Measurements from ENCODE around the gene RAB9B. TPM values are rescaled to one million over a fixed set of nuclear protein-coding genes. Genes with fewer than 3 reads are reported as not detected.

RAB9B gene
- polyA plus RNA-seq, 3 donors, result 0.01 to 0.08 TPM; not detected in 1

- H3K4me1 ChIP-seq (ENCODE audit: control insufficient read depth in 1 of 2, insufficient read depth in 2 of 2, low read length in 2 of 2), result peaks cover 0 to 3% of the 10 kb centered on the region in 2 donors
- no peak overlapping the region for H2AFZ ChIP-seq (ENCODE audit: insufficient read depth, low read depth, low read length, poor library complexity, severe bottlenecking)
- intact Hi-C loops (cut with micrococcal nuclease), result no loop called here
- Mint-ChIP-seq H3K9me3 (no peaks in the 10 kb centered on the region), H3K27me3 (ENCODE audit: low read depth in 3 of 3) (peaks cover 0 to 3% (median 1%) of the 10 kb centered on the region in 3 donors), H3K4me1 (peaks cover 9% of the 10 kb centered on the region), H3K36me3 (no peaks in the 10 kb centered on the region), H3K27ac (no peak overlapping the region), H3K4me3 (no peak overlapping the region)
- H3K27ac ChIP-seq (ENCODE audit: low read depth in 1 of 2, low read length in 2 of 2), result no peak overlapping the region
- no peak overlapping the region for H3K4me2 ChIP-seq (replicated peaks; ENCODE audit: extremely low read depth, low read length, poor library complexity, severe bottlenecking)
- no peaks in the 10 kb centered on the region for H3K27me3 ChIP-seq (ENCODE audit: control insufficient read depth in 2 of 2, insufficient read depth in 2 of 2, low read length in 2 of 2)
- no peaks in the 10 kb centered on the region for H3K9me3 ChIP-seq (replicated peaks in 1 of 2; ENCODE audit: control insufficient read depth in 1 of 2, insufficient read depth in 1 of 2, low read length in 2 of 2)
- no peaks in the 10 kb centered on the region for H4K20me1 ChIP-seq (ENCODE audit: insufficient read depth, low read length)
- H3K79me2 ChIP-seq (ENCODE audit: insufficient read depth, low read length), result no peaks in the 10 kb centered on the region
- no peak for TF ChIP-seq CTCF (IDR thresholded peaks at IDR 0.05)
- no peak for DNase-seq
- H3K9ac ChIP-seq (ENCODE audit: insufficient read depth, low read length, poor library complexity, severe bottlenecking), result no peak overlapping the region
- no peak overlapping the region for H3K4me3 ChIP-seq (replicated peaks in 1 of 3; ENCODE audit: low read depth in 2 of 3, low read length in 3 of 3)
- WGBS (ENCODE audit: insufficient coverage), result no CpG with 5 or more reads among the region's 2 CpGs
- H3K36me3 ChIP-seq (replicated peaks in 1 of 2; ENCODE audit: control insufficient read depth in 1 of 2, insufficient read depth in 2 of 2, low read length in 2 of 2), result no peaks in the 10 kb centered on the region
Measured at GRCh38 chrX:103791826-103792485, 40.1 kb downstream of the RAB9B start.

- no peak for TF ChIP-seq CTCF (IDR thresholded peaks at IDR 0.05)
- Histone ChIP-seq H3K27me3 (ENCODE audit: control insufficient read depth in 2 of 2, insufficient read depth in 2 of 2, low read length in 2 of 2) (no peaks in the 10 kb centered on the region), H3K4me1 (ENCODE audit: control insufficient read depth in 1 of 2, insufficient read depth in 2 of 2, low read length in 2 of 2) (peaks cover 0 to 3% of the 10 kb centered on the region in 2 donors), H3K4me3 (replicated peaks in 1 of 3; ENCODE audit: low read depth in 2 of 3, low read length in 3 of 3) (no peak overlapping the region), H3K4me2 (replicated peaks; ENCODE audit: extremely low read depth, low read length, poor library complexity, severe bottlenecking) (no peak overlapping the region), H3K36me3 (replicated peaks in 1 of 2; ENCODE audit: control insufficient read depth in 1 of 2, insufficient read depth in 2 of 2, low read length in 2 of 2) (no peaks in the 10 kb centered on the region), H3K27ac (ENCODE audit: low read depth in 1 of 2, low read length in 2 of 2) (no peak overlapping the region), H3K9me3 (replicated peaks in 1 of 2; ENCODE audit: control insufficient read depth in 1 of 2, insufficient read depth in 1 of 2, low read length in 2 of 2) (no peaks in the 10 kb centered on the region), H2AFZ (ENCODE audit: insufficient read depth, low read depth, low read length, poor library complexity, severe bottlenecking) (no peak overlapping the region), H3K79me2 (ENCODE audit: insufficient read depth, low read length) (no peaks in the 10 kb centered on the region), H4K20me1 (ENCODE audit: insufficient read depth, low read length) (no peaks in the 10 kb centered on the region), H3K9ac (ENCODE audit: insufficient read depth, low read length, poor library complexity, severe bottlenecking) (no peak overlapping the region)
- Mint-ChIP-seq H3K9me3 (no peaks in the 10 kb centered on the region), H3K36me3 (no peaks in the 10 kb centered on the region), H3K27ac (no peak overlapping the region), H3K4me3 (no peak overlapping the region), H3K4me1 (peaks cover 9% of the 10 kb centered on the region), H3K27me3 (ENCODE audit: low read depth in 3 of 3) (peaks cover 0 to 5% (median 1%) of the 10 kb centered on the region in 3 donors)
- WGBS (ENCODE audit: insufficient coverage), result no CpG with 5 or more reads among the region's 4 CpGs
- DNase-seq, result no peak
- intact Hi-C loops (cut with micrococcal nuclease), result no loop called here
Measured at GRCh38 chrX:103791228-103791627, 40.8 kb downstream of the RAB9B start.

Measured in CD14-positive monocyte (primary cell).